HG03175 (cell line): Measurements from ENCODE around the gene SLN.
A peak's percentile ranks its signal among the peaks of the same experiment; 100 is the strongest.

Experiments used
- ATAC-seq: cut with Tn5 transposase; IDR thresholded peaks from one replicate; pipeline ENCODE4 v1.9.1; 2021; ENCODE audit warnings: mild to moderate bottlenecking, moderate library complexity; ENCODE audit not compliant: unreplicated experiment

The SLN gene

GRCh38 chr11:107719557-107720302, 7.9 kb upstream of the SLN start:
- ATAC-seq = no peak

- no peak for ATAC-seq
These were observed 7.2 kb upstream of the SLN start for GRCh38 chr11:107719073-107719472.

GRCh38 chr11:107716884-107717532, 5.2 kb upstream of the SLN start:
- no peak for ATAC-seq

- ATAC-seq = no peak
These were observed 1.2 kb upstream of the SLN start for GRCh38 chr11:107713009-107713408.

- no peak for ATAC-seq
These were observed 1.6 kb downstream of the SLN start for GRCh38 chr11:107710301-107710700.

GRCh38 chr11:107708792-107709191, 3.1 kb downstream of the SLN start:
- ATAC-seq = no peak

GRCh38 chr11:107707807-107708206, 4.0 kb downstream of the SLN start:
- no peak for ATAC-seq

- no peak for ATAC-seq
These were observed 4.6 kb downstream of the SLN start for GRCh38 chr11:107707215-107707671.

GRCh38 chr11:107706531-107706930, 5.3 kb downstream of the SLN start:
- no peak for ATAC-seq

GRCh38 chr11:107705027-107705426, 6.8 kb downstream of the SLN start:
- ATAC-seq = no peak

GRCh38 chr11:107704451-107704850, 7.4 kb downstream of the SLN start:
- no peak for ATAC-seq

GRCh38 chr11:107702723-107703122, 9.1 kb downstream of the SLN start:
- ATAC-seq = no peak

GRCh38 chr11:107702109-107702660, 9.7 kb downstream of the SLN start:
- no peak for ATAC-seq

GRCh38 chr11:107699371-107700285, 12.2 kb downstream of the SLN start:
- ATAC-seq = no peak

- no peak for ATAC-seq
These were observed 14.6 kb downstream of the SLN start for GRCh38 chr11:107697291-107697690.

GRCh38 chr11:107696140-107696539, 15.7 kb downstream of the SLN start:
- no peak for ATAC-seq

- ATAC-seq = no peak
These were observed 16.4 kb downstream of the SLN start for GRCh38 chr11:107695446-107695845.

GRCh38 chr11:107691000-107691750, 20.7 kb downstream of the SLN start:
- ATAC-seq = no peak

GRCh38 chr11:107689317-107690202, 22.3 kb downstream of the SLN start:
- peak; percentile 69 for ATAC-seq
